GM20000 (cell line): ENCODE results near the gene PVR.

Experiments
- DNase-seq: peaks from one replicate; pipeline ENCODE4 v3.0.0; 2012; ENCODE audit warnings: low spot score
- TF ChIP-seq, protein P1 (sequence below): IDR thresholded peaks from 2 replicates; pipeline ENCODE4 v1.5.1; 2012; ENCODE audit warnings: mild to moderate bottlenecking, control low read depth; ENCODE audit errors: extremely low read depth, missing control alignments

PVR gene

GRCh38 chr19:44641501-44642265 lies 2.0 kb upstream of the PVR start:
- no peak for DNase-seq
- TF ChIP-seq, protein P1, sequence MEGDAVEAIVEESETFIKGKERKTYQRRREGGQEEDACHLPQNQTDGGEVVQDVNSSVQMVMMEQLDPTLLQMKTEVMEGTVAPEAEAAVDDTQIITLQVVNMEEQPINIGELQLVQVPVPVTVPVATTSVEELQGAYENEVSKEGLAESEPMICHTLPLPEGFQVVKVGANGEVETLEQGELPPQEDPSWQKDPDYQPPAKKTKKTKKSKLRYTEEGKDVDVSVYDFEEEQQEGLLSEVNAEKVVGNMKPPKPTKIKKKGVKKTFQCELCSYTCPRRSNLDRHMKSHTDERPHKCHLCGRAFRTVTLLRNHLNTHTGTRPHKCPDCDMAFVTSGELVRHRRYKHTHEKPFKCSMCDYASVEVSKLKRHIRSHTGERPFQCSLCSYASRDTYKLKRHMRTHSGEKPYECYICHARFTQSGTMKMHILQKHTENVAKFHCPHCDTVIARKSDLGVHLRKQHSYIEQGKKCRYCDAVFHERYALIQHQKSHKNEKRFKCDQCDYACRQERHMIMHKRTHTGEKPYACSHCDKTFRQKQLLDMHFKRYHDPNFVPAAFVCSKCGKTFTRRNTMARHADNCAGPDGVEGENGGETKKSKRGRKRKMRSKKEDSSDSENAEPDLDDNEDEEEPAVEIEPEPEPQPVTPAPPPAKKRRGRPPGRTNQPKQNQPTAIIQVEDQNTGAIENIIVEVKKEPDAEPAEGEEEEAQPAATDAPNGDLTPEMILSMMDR, result no peak

- TF ChIP-seq, protein P1, result no peak
- DNase-seq, result no peak
Measured at GRCh38 chr19:44642377-44642776, 1.3 kb upstream of the PVR start.

- DNase-seq, result peak; percentile 45
- TF ChIP-seq, protein P1, result no peak
Measured at GRCh38 chr19:44644402-44645016, 799 bp downstream of the PVR start.

DNA sequence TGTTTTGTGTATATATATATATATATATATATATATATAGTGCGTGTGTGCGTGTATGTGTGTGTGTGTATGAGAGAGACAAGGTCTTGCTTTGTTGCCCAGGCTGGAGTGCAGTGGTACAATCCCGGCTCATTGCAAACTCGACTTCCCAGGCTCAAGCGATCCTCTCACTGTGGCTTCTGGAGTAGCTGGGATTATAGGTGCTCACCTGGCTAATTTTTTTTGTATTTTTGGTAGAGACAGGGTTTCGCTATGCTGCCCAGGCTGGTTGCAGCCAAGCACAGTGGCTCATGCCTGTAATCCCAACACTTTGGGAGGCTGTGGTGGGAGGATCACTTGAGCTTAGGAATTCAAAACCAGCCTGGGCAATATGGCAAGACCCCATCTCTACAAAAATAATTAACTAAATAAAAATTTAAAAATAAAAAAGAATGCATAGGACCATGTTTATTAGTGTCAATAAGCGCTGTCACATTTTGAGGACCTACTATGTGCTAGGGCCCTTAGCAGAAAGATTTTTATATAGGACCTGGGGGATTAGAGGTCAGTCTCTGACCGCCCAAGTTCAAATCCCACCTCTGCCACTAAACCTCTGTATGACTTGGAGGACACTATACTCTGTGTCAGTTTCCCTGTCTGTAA lies 1.8 kb downstream of the PVR start:
- no peak for DNase-seq
- TF ChIP-seq, protein P1, result no peak

DNA sequence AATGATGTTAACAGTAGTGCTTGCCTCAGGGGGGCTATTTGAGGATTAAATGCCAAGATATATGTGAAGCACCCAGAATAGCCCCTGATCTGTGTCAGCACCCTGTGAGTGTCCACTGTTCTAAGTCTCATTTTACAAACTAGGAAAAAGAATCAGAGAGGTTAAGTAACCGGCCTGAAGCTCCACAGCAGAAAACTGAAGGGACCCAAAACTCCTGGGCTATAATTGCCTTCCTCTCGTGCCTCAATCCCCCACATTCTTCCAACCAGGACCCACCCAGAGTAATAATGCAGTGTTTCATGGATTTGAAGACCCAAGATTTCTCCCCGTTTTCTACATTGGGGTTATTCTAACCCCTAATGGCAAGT lies 2.3 kb downstream of the PVR start:
- no peak for DNase-seq
- TF ChIP-seq, protein P1, result no peak

DNA sequence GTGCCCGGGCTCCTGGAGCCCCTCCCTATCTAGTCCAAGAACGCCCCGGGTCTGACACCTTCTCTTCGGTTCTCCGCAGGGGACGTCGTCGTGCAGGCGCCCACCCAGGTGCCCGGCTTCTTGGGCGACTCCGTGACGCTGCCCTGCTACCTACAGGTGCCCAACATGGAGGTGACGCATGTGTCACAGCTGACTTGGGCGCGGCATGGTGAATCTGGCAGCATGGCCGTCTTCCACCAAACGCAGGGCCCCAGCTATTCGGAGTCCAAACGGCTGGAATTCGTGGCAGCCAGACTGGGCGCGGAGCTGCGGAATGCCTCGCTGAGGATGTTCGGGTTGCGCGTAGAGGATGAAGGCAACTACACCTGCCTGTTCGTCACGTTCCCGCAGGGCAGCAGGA lies 3.4 kb downstream of the PVR start:
- TF ChIP-seq, protein P1, result no peak
- DNase-seq, result no peak

GRCh38 chr19:44648631-44649251 lies 5.0 kb downstream of the PVR start:
- DNase-seq, result no peak
- TF ChIP-seq, protein P1, result no peak
